ENCODE data around the gene LCLAT1. TPM values are rescaled to one million over a fixed set of nuclear protein-coding genes. Genes with fewer than 3 reads are reported as not detected.
"Not testable (repeated sequence)": the region's sequence is repeated elsewhere in the genome, so short reads cannot be mapped to it uniquely, and the experiment has no call there.

Gene LCLAT1
- total RNA-seq, 2 experiments from 2014 or later: 9.2 to 19.6 TPM

- no peak for DNase-seq (ENCODE audit: low spot score)
- H3K36me3 ChIP-seq (ENCODE audit: insufficient read depth, low read length): no peaks in the 10 kb centered on the region
- H2AFZ ChIP-seq (ENCODE audit: low read length): no peak overlapping the region
- no peak for TF ChIP-seq EZH2phosphoT487 (IDR thresholded peaks at IDR 0.05; ENCODE audit: borderline replicate concordance, low read depth, low read length)
- no peak for TF ChIP-seq CTCF (conservative IDR thresholded peaks at IDR 0.05; ENCODE audit: low read length)
- ChIA-PET CTCF (ENCODE audit: unreplicated experiment) (no interaction called here), POLR2A (no interaction called here)
- no peak overlapping the region for H3K4me2 ChIP-seq (ENCODE audit: low read length)
- intact Hi-C loops (cut with micrococcal nuclease; ENCODE audit: unreplicated experiment): no loop called here
- H3K9me2 ChIP-seq (ENCODE audit: insufficient read depth, low read length): no peaks in the 10 kb centered on the region
- no TSS peak for BruUV-seq (replicated peaks)
- H4K20me1 ChIP-seq (ENCODE audit: insufficient read depth, low read length): no peaks in the 10 kb centered on the region
- H3K9me3 ChIP-seq (ENCODE audit: low read length): peaks cover 10% of the 10 kb centered on the region; the same call in 1 of the 2 replicates
- no peaks in the 10 kb centered on the region for H3K79me2 ChIP-seq (ENCODE audit: insufficient read depth, low read depth, low read length)
- H3K4me1 ChIP-seq (ENCODE audit: insufficient read depth, low read length, poor library complexity, severe bottlenecking): no peaks in the 10 kb centered on the region
- H3K4me3 ChIP-seq (ENCODE audit: low read depth, low read length, poor library complexity, severe bottlenecking): no peak overlapping the region
- H3K27ac ChIP-seq (ENCODE audit: low read depth, low read length, poor library complexity, severe bottlenecking): no peak overlapping the region
These were observed 65.3 kb downstream of the LCLAT1 start for GRCh38 chr2:30512243-30512886.

DNA sequence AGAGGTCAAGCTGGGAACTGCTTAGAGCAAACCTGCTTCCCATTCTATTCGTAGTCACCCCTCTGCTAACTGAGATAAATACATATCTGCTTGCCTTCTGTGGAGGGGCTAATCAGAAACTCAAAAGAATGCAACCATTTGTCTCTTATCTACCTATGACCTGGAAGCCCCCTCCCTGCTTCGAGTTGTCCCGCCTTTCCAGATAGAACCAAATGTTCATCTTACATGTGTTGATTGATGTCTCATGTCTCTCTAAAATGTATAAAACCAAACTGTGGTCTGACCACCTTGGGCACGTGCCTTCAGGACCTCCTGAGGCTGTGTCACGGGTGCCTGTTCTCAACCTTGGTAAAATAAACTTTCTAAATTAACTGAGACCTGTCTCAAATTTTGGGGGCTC, 66.6 kb downstream of the LCLAT1 start:
- H3K9me3 ChIP-seq (ENCODE audit: low read length); H3K4me3 ChIP-seq (ENCODE audit: low read depth, low read length, poor library complexity, severe bottlenecking); POLR2A ChIA-PET; H3K9me2 ChIP-seq (ENCODE audit: insufficient read depth, low read length); intact Hi-C loops (cut with micrococcal nuclease; ENCODE audit: unreplicated experiment); BruUV-seq (replicated peaks); H3K4me2 ChIP-seq (ENCODE audit: low read length); H3K4me1 ChIP-seq (ENCODE audit: insufficient read depth, low read length, poor library complexity, severe bottlenecking); CTCF ChIA-PET (ENCODE audit: unreplicated experiment); H2AFZ ChIP-seq (ENCODE audit: low read length); H3K36me3 ChIP-seq (ENCODE audit: insufficient read depth, low read length); DNase-seq (ENCODE audit: low spot score); H4K20me1 ChIP-seq (ENCODE audit: insufficient read depth, low read length); H3K79me2 ChIP-seq (ENCODE audit: insufficient read depth, low read depth, low read length); H3K27ac ChIP-seq (ENCODE audit: low read depth, low read length, poor library complexity, severe bottlenecking): not testable (repeated sequence)

- H3K79me2 ChIP-seq (ENCODE audit: insufficient read depth, low read depth, low read length): no peaks in the 10 kb centered on the region
- no peaks in the 10 kb centered on the region for H3K4me1 ChIP-seq (ENCODE audit: insufficient read depth, low read length, poor library complexity, severe bottlenecking)
- no peaks in the 10 kb centered on the region for H3K9me2 ChIP-seq (ENCODE audit: insufficient read depth, low read length)
- CTCF ChIA-PET (ENCODE audit: unreplicated experiment): no interaction called here
- intact Hi-C loops (cut with micrococcal nuclease; ENCODE audit: unreplicated experiment): no loop called here
- no peak overlapping the region for H3K4me3 ChIP-seq (ENCODE audit: low read depth, low read length, poor library complexity, severe bottlenecking)
- H3K27ac ChIP-seq (ENCODE audit: low read depth, low read length, poor library complexity, severe bottlenecking): no peak overlapping the region
- no peaks in the 10 kb centered on the region for H3K9me3 ChIP-seq (ENCODE audit: low read length)
- H3K4me2 ChIP-seq (ENCODE audit: low read length): no peak overlapping the region
- POLR2A ChIA-PET: no interaction called here
- no TSS peak for BruUV-seq (replicated peaks)
- no peak for TF ChIP-seq CTCF (conservative IDR thresholded peaks at IDR 0.05; ENCODE audit: low read length)
- TF ChIP-seq EZH2phosphoT487 (IDR thresholded peaks at IDR 0.05; ENCODE audit: borderline replicate concordance, low read depth, low read length): no peak
- H2AFZ ChIP-seq (ENCODE audit: low read length): no peak overlapping the region
- no peaks in the 10 kb centered on the region; the same call in 1 of the 2 replicates for H3K36me3 ChIP-seq (ENCODE audit: insufficient read depth, low read length)
- DNase-seq (ENCODE audit: low spot score): no peak
- no peaks in the 10 kb centered on the region for H4K20me1 ChIP-seq (ENCODE audit: insufficient read depth, low read length)
These were observed 67.2 kb downstream of the LCLAT1 start for GRCh38 chr2:30514134-30514847.

Data from OCI-LY7 (cell line).